ENCODE measurements around the gene CAMK1D. TPM values are rescaled to one million over a fixed set of nuclear protein-coding genes. Genes with fewer than 3 reads are reported as not detected.

The CAMK1D gene
- total RNA-seq, 2 donors from 2014 or later = 4.5 to 7.8 TPM

DNA sequence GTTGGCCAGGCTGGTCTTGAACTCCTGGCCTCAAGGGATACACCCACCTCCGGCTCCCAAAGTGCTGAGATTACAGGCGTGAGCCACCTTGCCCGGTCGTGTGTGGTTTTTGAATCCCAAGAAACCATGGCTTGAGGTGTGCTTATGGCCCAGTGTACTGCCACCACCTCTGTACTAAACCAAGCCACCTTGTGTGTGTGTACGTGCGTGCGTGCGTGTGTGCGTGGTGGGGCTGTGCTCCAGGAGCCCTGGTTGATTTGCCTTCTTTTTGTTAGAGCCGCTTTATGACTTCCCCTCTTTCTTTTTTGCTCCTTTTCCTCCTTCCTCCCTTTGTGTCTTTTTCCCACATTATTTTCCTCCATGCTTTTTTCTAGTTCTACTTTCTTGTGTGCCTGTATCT lies 121.4 kb downstream of the CAMK1D start:
- Histone ChIP-seq H3K9me3 (ENCODE audit: control insufficient read depth, low read length) (no peaks in the 10 kb centered on the region), H3K4me1 (ENCODE audit: control insufficient read depth, insufficient read depth, low read length) (no peaks in the 10 kb centered on the region), H3K36me3 (ENCODE audit: control insufficient read depth, insufficient read depth, low read length) (no peaks in the 10 kb centered on the region), H3K4me3 (ENCODE audit: low read length) (no peak overlapping the region), H3K27ac (ENCODE audit: low read depth, low read length) (no peak overlapping the region), H3K27me3 (ENCODE audit: control insufficient read depth, insufficient read depth, low read length, poor library complexity, severe bottlenecking) (peaks cover 16% of the 10 kb centered on the region), H3K9ac (ENCODE audit: extremely low read depth, low read length, poor library complexity, severe bottlenecking) (no peak overlapping the region)
- no peak for DNase-seq
- Mint-ChIP-seq H3K9me3 (no peaks in the 10 kb centered on the region), H3K4me3 (no peak overlapping the region), H3K4me1 (peaks cover 4% of the 10 kb centered on the region), H3K36me3 (ENCODE audit: low read depth) (no peaks in the 10 kb centered on the region), H3K27ac (no peak overlapping the region), H3K27me3 (ENCODE audit: insufficient read depth) (peaks cover 25% of the 10 kb centered on the region)
- WGBS, 2 experiments (ENCODE audit: insufficient coverage in 1 of 2, insufficient read length in 1 of 2) = 94 to 95% methylated on average over 10 of the region's 10 CpGs
- TF ChIP-seq, protein P1, sequence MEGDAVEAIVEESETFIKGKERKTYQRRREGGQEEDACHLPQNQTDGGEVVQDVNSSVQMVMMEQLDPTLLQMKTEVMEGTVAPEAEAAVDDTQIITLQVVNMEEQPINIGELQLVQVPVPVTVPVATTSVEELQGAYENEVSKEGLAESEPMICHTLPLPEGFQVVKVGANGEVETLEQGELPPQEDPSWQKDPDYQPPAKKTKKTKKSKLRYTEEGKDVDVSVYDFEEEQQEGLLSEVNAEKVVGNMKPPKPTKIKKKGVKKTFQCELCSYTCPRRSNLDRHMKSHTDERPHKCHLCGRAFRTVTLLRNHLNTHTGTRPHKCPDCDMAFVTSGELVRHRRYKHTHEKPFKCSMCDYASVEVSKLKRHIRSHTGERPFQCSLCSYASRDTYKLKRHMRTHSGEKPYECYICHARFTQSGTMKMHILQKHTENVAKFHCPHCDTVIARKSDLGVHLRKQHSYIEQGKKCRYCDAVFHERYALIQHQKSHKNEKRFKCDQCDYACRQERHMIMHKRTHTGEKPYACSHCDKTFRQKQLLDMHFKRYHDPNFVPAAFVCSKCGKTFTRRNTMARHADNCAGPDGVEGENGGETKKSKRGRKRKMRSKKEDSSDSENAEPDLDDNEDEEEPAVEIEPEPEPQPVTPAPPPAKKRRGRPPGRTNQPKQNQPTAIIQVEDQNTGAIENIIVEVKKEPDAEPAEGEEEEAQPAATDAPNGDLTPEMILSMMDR (conservative IDR thresholded peaks at IDR 0.05) = no peak

DNA sequence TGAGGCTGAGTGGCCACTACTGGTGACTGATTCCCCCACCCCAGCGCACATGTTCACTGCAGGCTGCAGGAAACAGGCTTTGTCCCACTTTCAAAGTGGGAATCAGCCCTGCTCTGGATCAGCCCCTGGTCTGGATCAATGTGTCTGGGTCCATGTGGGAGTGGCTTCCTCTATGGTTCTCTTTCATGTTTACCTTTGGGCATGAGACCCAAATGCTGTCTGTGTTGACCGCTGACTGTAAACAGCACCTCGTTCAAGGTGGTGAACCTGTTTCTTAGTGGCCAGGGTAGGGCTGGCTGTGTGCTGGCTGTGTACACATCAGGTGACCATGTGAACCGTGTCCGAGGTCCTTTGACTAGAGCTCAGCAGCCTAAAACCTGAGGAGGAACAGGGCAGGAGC lies 121.8 kb downstream of the CAMK1D start:
- Mint-ChIP-seq H3K4me1 (peaks cover 4% of the 10 kb centered on the region), H3K27ac (no peak overlapping the region), H3K27me3 (ENCODE audit: insufficient read depth) (peaks cover 22% of the 10 kb centered on the region), H3K36me3 (ENCODE audit: low read depth) (no peaks in the 10 kb centered on the region), H3K9me3 (no peaks in the 10 kb centered on the region), H3K4me3 (no peak overlapping the region)
- DNase-seq = no peak
- Histone ChIP-seq H3K9me3 (ENCODE audit: control insufficient read depth, low read length) (no peaks in the 10 kb centered on the region), H3K4me3 (ENCODE audit: low read length) (no peak overlapping the region), H3K4me1 (ENCODE audit: control insufficient read depth, insufficient read depth, low read length) (no peaks in the 10 kb centered on the region), H3K36me3 (ENCODE audit: control insufficient read depth, insufficient read depth, low read length) (no peaks in the 10 kb centered on the region), H3K9ac (ENCODE audit: extremely low read depth, low read length, poor library complexity, severe bottlenecking) (no peak overlapping the region), H3K27ac (ENCODE audit: low read depth, low read length) (no peak overlapping the region), H3K27me3 (ENCODE audit: control insufficient read depth, insufficient read depth, low read length, poor library complexity, severe bottlenecking) (peaks cover 14% of the 10 kb centered on the region)
- WGBS, 2 experiments (ENCODE audit: insufficient coverage in 1 of 2, insufficient read length in 1 of 2) = 78 to 80% methylated on average over 5 of the region's 5 CpGs
- TF ChIP-seq, protein P1 (conservative IDR thresholded peaks at IDR 0.05) = no peak

DNA sequence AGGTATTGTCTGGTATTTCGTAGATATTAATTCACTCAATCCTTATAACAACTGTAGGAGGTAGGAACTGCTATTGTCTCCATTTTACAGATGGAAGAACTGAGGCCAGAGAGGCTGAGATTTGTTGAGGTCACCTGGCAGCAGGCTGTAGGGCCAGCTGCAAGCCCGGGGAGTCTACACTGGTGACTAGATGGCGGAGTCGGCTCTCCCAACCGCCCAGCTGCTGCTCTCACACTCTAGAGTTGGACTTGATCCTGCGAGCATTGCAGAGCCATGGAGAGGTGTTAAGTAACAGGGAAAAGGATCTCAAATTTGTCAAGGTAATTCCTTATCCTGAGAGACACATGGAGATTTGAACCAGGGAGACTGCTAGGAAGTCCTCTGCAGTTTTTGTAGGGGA lies 124.1 kb downstream of the CAMK1D start:
- 80 to 92% methylated on average over 4 to 6 of the region's 6 CpGs for WGBS, 2 experiments (ENCODE audit: insufficient coverage in 1 of 2, insufficient read length in 1 of 2)
- no peak overlapping the region for H3K27ac Mint-ChIP-seq

More for the DNA sequence above, 124.1 kb downstream of the CAMK1D start:
- Histone ChIP-seq H3K27ac (ENCODE audit: low read depth, low read length) (no peak overlapping the region), H3K9me3 (ENCODE audit: control insufficient read depth, low read length) (no peaks in the 10 kb centered on the region), H3K4me3 (ENCODE audit: low read length) (no peak overlapping the region), H3K4me1 (ENCODE audit: control insufficient read depth, insufficient read depth, low read length) (no peaks in the 10 kb centered on the region), H3K27me3 (ENCODE audit: control insufficient read depth, insufficient read depth, low read length, poor library complexity, severe bottlenecking) (peaks cover 6% of the 10 kb centered on the region), H3K36me3 (ENCODE audit: control insufficient read depth, insufficient read depth, low read length) (no peaks in the 10 kb centered on the region), H3K9ac (ENCODE audit: extremely low read depth, low read length, poor library complexity, severe bottlenecking) (no peak overlapping the region)
- Mint-ChIP-seq H3K4me1 (peaks cover 4% of the 10 kb centered on the region), H3K27me3 (ENCODE audit: insufficient read depth) (peaks cover 5% of the 10 kb centered on the region), H3K4me3 (no peak overlapping the region), H3K9me3 (no peaks in the 10 kb centered on the region), H3K36me3 (ENCODE audit: low read depth) (no peaks in the 10 kb centered on the region)
- no peak for DNase-seq
- TF ChIP-seq, protein P1 (conservative IDR thresholded peaks at IDR 0.05) = no peak

Data from endodermal cell (in vitro differentiated cells).